NCI-H510A (cell line): ENCODE data around the gene TSPAN5.
A peak's percentile ranks its signal among the peaks of the same experiment; 100 is the strongest.

Experiments used
- DNase-seq: peaks from one replicate; lab custom pipeline; 2025; lab: John Stamatoyannopoulos, UW

The TSPAN5 gene

DNA sequence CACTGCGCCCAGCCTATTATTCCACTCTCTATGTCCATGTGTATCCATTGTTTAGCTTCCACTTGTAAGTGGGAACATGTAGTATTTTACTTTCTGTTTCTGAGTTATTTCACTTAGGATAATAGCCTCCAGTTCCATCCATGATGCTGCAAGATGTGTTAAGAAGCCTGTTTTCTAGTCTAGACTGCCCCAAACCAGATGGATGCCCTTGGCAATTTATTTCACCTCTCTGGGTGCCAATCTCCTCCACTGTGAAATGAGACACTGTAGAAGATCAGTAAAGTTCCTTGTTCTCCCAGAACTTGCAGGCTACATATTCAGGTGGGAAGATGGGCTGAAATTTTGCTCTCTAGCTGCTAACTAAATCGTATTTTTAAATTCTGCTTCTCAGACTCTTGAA lies 72.8 kb downstream of the TSPAN5 start:
- no peak for DNase-seq

- no peak for DNase-seq
These were observed 74.1 kb downstream of the TSPAN5 start for GRCh38 chr4:98584265-98584664.

GRCh38 chr4:98583265-98583664 lies 75.1 kb downstream of the TSPAN5 start:
- DNase-seq, result no peak

DNA sequence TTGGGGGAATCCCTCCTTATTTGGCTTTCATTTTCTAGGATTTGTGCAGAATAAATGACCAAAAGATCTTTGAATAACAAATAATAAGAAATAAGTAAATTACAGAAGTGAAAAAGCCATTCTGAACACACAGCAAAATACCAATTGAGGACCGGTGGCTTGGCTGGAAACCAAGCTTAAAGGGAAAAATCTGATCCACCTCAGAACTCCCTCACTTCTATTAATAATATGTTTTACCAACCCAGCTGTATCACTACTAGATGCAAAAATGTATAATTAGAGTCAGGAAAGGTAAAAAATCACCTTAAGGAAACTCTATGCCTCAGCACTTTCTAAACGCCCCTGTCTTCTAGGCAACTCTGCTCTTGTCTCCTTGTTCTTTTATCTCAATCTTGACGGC lies 77.3 kb downstream of the TSPAN5 start:
- DNase-seq, result no peak

DNA sequence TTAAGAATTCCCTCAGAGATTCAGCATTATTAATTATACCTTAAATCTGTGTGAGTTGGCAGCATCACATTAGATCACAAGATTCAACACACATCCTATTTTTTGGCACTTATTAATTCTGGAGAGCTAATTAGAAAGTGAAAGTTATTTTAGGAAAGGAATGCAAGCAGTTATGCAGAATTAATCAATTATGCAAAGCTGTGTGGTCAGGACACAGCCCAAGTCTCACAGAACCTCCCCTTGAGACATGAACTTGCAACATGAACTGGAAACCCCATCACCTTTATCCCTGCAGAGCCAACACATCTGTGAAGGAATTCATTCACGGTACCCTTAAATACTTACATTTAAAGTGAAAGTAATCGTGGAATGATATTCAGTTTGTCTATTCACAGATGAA lies 80.5 kb downstream of the TSPAN5 start:
- DNase-seq, result no peak

DNA sequence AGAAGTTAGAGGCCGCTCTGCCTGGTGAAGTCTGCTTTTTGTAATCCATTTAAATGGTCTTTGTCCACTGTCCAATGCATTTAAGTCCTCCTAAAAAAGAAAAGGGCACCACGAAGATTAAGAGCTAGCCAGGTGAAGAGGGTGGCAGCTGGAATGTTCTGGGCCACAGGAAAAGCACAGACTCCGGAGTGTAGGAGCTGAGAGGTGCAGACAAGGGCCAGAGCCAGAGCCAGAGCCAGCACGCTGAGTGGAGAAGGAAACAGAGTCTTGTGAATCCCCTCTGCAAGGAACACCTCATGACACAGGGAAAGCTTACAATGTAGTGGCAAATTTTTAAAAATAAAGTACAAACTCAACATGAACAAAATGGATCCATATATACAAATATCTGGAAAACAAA lies 83.6 kb downstream of the TSPAN5 start:
- DNase-seq, result no peak

DNA sequence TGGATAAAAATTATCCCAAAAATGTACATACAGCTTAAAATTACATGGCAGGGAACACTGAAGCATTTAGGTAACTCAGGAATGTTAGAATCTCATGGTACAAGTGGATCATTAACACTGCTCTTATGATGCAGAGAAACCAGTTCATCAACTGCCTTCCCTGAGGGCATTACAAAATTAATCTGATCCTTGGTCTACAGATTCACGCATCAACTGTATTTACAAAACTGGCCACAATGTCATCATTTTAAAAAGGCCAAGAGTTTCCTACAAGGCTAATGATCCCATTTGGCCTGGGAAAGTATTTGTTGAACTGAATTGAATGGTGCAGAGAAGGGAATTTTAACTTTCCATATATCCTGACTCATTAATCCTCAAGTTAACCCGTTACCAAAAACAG lies 84.6 kb downstream of the TSPAN5 start:
- DNase-seq, result no peak

DNA sequence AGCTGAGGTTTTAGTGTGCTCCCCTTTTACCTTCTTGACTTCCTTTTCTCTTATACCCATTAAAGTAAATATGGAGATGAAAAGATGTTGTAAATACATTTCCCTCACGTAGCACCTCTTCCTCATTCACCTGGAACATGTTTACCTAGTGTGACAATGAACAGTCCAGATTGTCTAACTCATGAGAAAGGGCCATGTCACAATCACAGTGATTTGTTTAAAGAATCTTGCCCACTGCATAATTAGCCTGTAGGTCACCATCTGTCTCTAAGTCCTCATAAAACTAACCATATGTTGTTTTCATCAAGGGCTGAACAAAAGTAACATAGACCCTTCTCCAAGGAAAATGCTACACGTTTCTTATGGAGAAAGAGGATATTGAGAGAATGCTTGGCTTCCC lies 85.7 kb downstream of the TSPAN5 start:
- peak; percentile 17 for DNase-seq

DNA sequence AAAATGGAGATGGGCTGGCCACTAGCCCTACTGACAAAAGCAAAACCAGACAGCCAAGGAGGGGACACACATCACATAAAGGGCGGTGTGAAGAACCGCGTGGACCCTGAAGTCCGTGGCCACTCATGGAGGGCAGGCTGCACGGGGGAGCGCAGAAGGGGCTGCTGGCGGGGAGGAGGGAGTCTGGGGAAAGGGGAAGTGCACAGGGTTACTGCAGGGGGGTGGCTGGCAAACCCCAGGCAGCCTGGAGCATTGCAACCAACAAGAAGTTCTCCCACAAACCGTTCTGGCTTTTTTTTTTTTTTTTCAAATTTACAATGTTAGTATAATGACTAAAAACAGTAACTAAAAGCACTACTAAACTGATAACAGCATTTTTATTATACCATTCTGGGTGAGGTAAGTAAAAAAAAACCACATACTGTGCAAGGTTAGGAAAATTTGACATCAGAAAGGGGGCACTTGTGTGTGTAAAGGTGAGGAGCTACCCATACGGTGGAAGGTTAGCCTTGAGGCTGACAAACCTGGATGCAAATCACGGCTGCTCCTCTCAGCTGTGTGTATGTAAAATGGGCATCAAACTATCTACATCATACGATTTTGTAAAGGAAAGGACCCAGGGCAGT lies 87.1 kb downstream of the TSPAN5 start:
- DNase-seq, result no peak

- DNase-seq, result no peak
These were observed 88.1 kb downstream of the TSPAN5 start for GRCh38 chr4:98570151-98570797.

GRCh38 chr4:98568941-98569663 lies 89.3 kb downstream of the TSPAN5 start:
- DNase-seq, result no peak

DNA sequence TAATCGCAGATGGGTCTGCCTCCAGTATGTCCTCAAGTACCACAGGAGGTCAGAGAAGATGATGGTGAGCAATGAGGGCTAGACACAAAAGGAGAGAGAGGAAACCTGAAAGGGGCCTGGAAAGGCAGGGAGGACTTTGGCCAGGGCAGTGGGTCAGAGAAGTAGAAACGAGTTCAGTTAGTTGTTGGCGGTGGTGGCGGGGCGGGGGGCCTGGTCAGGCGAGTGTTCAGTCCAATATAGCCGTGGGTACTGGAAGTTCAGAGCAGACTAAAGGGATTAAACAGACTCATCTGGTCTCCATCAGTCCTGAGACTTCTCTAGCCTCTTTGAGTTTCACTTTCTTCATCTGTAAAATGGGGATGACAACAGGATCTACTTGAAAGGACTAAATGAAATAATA lies 90.8 kb downstream of the TSPAN5 start:
- no peak for DNase-seq

- peak; percentile 23 for DNase-seq
These were observed 91.9 kb downstream of the TSPAN5 start for GRCh38 chr4:98566361-98567008.

- no peak for DNase-seq
These were observed 92.6 kb downstream of the TSPAN5 start for GRCh38 chr4:98565681-98566301.

DNA sequence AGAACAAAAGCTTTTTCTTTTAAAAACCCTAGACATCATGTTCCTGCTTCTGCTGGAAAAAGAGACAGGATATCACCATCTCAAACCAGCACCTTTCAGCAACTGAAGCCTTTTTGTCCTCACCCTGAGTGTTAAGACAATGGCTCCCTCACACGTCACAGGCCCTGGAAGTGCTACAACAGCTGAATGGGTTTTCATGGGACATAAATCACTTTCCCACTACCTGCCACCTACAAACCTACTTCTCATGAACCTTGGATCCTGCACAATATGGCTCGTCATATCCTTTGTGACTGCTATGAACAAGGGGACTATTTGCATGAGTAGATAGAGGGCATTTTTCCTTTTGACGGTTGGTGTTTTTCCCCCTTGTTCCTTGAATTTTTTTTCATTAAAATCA lies 93.6 kb downstream of the TSPAN5 start:
- no peak for DNase-seq

DNA sequence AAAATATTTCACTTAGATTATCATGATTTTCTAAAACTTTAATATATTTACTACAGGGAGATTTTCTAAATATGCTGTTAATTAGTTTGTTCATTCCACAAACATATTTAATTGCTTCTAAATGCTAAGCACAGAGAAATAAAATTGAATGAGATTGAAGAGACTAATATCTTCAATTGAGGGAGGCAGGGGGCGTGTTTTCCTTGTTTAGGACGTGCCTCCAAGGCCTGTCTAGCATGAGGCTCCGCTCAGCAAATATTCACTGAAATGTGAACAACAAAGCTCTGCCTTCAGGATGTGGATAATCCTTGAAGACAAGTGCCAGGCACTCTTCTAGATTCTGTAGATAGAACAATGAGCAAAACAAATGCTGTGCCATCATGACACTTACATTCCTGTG lies 98.1 kb downstream of the TSPAN5 start:
- no peak for DNase-seq

- no peak for DNase-seq
These were observed 99.8 kb downstream of the TSPAN5 start for GRCh38 chr4:98558471-98559169.

DNA sequence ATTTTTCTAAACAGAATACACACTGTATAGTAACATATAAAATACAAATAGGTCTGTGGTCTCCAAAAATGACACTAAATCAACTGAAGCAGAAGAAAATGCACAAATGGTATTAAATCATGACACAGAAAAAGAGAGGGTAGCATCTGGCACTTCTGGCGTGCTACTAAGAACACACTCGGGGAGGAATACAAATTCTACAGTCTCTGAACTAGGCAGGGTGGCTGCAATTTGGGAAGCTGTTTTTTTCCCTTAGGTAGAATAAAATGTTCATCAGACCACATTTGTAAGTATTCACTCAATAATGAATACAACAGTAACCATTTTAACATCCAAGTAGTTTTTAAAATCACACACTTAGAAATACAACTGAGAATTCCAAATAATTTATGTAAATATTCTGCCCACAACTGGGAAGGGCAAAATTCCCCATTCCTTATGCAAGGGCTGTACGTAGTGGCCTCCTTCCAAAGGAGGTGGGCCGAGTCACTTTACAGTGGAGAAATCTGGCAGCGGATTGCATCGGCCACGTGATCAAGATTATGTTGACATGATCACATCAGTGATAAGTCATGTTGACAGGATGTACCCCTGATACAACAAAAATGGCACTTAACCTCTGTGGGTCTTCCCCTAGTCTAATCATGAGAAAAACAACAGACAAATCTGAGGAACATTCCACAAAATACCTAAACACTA lies 101.1 kb downstream of the TSPAN5 start:
- no peak for DNase-seq

- no peak for DNase-seq
These were observed 102.0 kb downstream of the TSPAN5 start for GRCh38 chr4:98556451-98556850.

- no peak for DNase-seq
These were observed 102.5 kb downstream of the TSPAN5 start for GRCh38 chr4:98555798-98556445.
